HG03060 (cell line): Measurements from ENCODE around the gene CXorf58.
"Not testable (repeated sequence)": the region's sequence is repeated elsewhere in the genome, so short reads cannot be mapped to it uniquely, and the experiment has no call there.

ENCODE experiments used
- ATAC-seq: cut with Tn5 transposase; IDR thresholded peaks from one replicate; pipeline ENCODE4 v1.9.1; 2021; ENCODE audit warnings: low read depth, moderate number of reproducible peaks; ENCODE audit not compliant: unreplicated experiment

Gene CXorf58

GRCh38 chrX:23952391-23952790, 44.6 kb downstream of the CXorf58 start:
- ATAC-seq: no peak

GRCh38 chrX:23952984-23953907, 45.4 kb downstream of the CXorf58 start:
- ATAC-seq: no peak

GRCh38 chrX:23953908-23954269, 46.1 kb downstream of the CXorf58 start:
- no peak for ATAC-seq

- no peak for ATAC-seq
Observed at GRCh38 chrX:23954396-23954795, 46.6 kb downstream of the CXorf58 start.

- ATAC-seq: no peak
Observed at GRCh38 chrX:23959781-23960180, 52.0 kb downstream of the CXorf58 start.

GRCh38 chrX:23964191-23964590, 56.4 kb downstream of the CXorf58 start:
- ATAC-seq: no peak

- ATAC-seq: not testable (repeated sequence)
Observed at GRCh38 chrX:23965630-23966029, 57.8 kb downstream of the CXorf58 start.

GRCh38 chrX:23978491-23978890, 70.7 kb downstream of the CXorf58 start:
- no peak for ATAC-seq

GRCh38 chrX:23980011-23980441, 72.2 kb downstream of the CXorf58 start:
- no peak for ATAC-seq

- no peak for ATAC-seq
Observed at GRCh38 chrX:23981222-23981621, 73.4 kb downstream of the CXorf58 start.

- ATAC-seq: no peak
Observed at GRCh38 chrX:23981711-23982110, 73.9 kb downstream of the CXorf58 start.

GRCh38 chrX:23982891-23983290, 75.1 kb downstream of the CXorf58 start:
- ATAC-seq: no peak
